NCI-H82 treated with DMSO at 0.1 percent for 48 hours (cell line): ENCODE measurements around the gene AAR2.
A peak's percentile ranks its signal among the peaks of the same experiment; 100 is the strongest.

ENCODE experiments used
- DNase-seq: peaks from one replicate; lab custom pipeline; 2025; ENCODE audit not compliant: unreplicated experiment; lab: John Stamatoyannopoulos, UW

AAR2 gene

DNA sequence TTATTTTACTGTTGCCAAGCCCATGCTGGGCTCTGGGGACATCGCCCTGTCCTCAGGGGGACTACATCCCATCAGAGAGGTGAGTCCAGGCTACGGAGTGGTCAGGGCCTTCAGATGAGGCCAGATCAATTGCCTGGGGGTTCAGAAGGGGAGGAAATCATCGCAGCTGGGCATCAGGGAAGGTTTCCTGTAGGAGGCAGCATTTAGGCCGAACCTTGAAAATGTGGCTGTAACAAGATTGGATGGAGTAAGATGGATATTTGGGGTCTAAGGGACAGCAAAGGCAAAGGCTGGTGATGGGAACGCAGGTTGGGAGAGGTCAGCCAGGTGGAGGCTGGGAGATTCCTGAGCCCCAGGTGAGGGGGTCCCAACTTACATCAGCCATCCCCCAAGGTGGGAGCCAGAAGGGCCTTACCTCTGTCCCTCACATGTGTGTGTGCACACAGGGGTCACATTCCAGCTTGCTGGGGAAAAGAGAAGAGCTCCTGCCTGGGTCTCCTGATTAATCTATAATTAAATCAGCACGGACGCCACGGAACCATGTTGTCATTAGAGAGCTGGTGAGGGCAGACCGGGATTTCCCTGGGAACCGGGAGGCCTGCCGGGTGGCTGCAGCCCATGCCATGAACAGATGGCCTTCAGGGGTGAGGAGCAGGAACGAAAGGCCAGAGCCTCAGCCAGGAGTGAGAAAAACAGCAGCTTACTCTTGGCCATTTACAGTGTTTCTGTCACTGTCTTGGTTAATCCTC lies 39.3 kb downstream of the AAR2 start:
- DNase-seq: peak; percentile 14

DNA sequence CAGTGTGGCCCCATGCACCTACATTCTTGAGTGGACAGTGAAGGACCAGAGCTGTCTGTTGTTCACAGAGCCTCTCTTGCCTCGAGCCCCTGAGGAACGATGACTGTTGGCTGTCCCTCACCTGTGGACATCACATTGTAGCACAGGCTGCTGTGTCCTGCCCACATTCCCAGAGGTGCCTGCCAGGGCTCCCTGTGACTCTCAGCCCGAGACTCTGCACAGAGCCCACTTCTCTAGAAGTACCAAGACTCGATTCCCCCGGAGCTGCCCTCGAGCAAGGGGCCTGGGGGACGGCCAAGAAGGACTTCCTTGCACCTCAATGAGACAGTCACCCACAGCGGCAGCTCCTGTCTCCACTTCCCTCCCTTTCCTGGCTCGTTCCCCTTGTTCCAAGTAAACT lies 41.3 kb downstream of the AAR2 start:
- DNase-seq: no peak

DNA sequence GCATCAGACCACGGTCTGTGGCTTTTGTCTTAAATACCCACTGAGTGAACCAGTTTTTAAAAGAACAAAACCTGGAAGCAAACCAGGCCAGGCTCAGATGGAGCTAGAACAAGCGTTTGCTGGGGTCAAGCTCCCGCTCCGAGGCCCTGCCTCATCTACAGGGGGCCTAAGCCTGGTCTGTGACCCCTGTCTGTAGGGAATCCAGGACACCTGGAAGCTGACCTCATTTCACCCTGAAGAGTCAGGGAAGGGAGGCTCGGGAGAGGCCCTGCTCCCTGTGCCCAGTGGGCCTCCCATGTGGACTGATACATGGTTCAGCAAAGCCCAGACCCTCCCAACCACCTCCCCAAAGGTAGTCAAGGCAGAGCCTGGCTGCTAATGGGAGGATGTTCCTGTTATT lies 43.1 kb downstream of the AAR2 start:
- no peak for DNase-seq

DNA sequence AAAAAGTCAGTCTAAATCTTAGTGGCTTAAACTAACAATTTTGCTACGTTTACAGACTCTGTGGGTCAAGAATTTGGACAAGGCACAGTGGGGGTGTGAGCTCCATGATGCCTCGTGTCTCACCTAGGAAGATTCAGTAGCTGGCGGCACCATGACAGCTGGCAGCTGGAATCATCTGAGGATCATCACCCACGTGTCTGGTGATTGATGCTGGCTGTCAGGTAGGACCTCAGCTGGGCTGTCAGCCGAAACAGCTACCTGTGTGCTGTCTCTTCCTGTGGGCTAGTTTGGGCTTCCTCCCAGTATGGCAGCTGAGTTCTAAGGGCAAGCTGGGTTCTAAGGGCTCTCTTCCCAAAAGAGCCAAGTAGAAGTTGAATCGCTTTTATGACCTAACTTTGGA lies 43.5 kb downstream of the AAR2 start:
- DNase-seq: no peak

DNA sequence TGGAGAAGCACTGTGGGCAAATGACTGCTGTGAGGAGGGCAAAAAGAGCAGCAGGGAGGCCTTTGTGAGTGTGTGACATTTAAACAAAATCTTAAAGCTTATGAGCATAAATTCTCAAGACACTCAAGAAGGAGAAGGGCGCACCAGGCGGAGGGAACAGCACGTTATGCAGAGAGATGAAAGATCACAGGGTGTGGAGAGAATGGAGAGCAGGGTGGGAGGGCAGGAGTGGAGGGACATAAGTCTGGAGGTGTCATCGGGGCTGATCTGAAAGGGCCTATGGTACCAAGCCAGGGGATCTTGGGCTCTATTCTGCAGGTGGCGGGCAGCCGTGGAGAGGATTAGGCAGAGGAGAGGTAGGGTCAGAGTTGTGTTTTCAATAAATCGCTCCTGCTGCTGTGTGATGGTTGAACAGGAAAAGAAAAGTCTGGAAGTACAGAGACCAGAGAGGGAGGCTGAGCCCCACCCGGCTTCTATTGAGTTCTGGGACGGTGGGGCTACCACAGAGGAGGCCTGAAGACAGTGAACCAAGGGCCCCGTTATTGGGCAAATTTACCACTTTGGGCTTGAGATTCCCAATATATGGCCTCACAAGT lies 45.6 kb downstream of the AAR2 start:
- no peak for DNase-seq

DNA sequence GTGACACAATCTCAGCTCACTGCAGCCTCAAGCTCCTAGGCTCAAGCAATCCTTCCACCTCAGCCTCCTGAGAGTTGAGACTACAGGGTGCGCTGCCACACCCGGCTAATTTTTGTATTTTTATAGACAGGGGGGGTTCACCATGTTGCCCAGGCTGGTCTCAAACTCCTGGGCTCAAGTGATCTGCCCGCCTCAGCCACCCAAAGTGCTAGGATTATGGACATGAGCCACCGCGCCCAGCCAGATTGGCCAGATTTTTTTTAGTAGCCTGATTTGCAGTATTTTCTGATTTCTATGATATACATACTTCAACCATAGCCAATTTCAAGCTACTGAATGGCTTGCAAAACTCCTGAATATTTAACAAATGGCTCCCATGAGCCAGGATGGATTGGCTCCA lies 48.5 kb downstream of the AAR2 start:
- no peak for DNase-seq

DNA sequence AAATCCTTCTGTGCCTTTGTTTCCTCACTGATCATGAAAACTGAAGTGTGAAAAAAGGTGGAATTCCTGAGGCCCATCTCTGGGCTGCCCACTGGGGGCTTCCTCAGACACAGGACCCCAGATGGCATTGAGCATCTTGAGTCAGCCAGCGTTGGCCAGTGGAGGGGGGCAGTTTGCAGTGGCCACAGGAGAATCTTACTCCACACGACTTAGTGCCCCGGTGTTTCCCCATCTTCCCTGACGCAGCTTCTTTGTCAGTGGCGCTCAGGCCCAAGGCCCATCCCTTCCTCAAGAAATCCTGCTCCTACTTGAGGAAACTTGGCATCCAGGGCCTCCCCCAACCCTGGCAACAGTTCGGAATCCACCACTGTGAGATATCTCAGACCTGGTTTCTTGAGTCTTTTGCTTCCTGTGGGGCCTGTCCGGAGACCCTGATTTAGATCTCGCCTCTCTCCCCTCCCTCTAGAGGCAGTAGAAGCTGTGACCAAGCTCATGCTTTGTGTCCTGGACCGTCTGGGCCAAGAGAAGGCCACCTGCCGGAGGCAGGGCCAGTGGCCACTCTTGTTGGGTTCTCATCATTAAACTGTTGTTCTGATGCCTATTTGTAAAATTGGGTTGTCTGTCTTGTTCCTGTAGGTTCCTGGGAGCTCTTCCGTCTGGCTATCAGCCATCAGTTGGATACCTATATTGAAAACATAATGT lies 49.6 kb downstream of the AAR2 start:
- no peak for DNase-seq

DNA sequence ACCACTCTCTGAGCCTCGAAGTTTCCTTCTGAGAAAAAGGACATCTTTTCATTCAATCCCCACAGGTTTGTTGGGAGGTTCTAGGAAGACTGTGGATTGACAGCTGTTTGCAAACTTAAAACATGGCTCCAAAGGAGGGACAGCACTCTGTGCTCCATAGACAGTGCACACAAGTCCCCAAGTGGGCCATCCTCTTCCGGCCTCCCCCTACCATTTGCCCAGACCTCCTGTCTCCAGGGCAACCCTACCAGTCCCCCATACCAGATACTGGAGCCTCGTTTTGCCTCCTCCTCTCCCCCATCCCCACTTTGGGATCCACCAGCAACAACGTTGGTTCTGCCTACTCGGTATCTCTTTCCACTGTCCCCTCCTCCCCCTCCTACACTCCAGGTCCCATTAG lies 61.4 kb downstream of the AAR2 start:
- no peak for DNase-seq

DNA sequence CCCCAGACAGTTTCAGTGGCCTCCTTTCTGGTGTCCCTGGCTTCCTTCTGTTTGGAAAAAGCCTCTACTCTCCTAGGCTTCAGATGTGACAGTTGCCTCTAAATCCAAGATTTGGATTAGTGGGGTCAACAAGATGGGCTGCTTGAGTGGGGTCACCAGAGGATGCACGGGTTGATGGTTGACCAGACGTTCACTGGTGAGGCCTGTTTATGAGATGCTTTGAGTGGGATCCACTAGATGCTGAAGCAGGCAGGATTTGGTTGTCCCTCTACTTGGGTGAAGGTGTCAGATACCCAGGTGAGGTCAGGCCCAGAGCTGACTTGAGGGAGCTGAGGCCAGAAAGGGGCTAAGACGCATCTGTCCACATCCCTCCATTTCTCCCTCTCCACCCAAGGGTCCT lies 61.8 kb downstream of the AAR2 start:
- DNase-seq: no peak

DNA sequence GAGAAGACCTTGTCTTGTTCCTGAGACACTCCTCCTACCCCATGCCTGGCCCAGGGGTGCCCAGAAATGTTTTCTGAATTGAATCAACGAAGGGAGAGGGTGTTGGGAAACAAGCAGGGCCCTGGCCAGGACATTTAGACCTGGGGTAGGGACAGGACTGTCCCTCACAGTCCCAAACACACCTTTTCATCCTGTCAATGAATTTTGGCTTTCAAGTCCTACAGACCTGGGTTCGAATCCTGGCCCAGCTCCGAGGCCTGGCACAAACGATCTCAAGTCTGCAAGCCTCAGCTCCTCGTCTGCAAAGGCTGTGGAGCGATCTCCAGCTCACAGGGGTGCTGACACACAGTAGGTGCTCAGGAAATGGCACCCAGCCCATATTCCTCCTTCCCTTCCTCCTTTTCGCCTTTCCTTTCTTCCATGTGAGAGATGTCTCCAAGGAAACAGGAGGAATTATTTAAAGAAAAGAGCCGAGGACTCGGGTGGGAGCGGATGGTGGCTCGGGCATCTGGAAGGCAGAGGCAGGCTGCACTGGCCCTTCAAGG lies 62.6 kb downstream of the AAR2 start:
- no peak for DNase-seq

DNA sequence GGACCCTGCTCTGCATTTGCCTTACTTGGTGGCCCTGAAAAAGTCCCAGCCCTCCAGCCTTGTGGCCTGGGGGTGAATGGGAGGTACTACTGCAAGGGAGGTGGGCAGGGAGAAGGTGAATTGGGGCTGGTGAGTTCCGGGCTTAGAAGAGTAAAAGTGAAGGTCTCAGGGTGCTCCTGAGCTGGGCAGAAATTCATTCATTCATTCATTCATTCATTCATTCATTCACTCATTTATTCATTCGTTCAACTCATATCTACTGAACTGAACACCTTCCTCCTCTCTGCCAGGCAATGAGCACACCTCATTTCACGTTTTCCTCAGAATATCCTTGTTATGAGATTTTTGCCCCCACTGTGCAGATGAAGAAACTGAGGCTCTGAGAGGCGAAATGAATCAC lies 63.2 kb downstream of the AAR2 start:
- no peak for DNase-seq

DNA sequence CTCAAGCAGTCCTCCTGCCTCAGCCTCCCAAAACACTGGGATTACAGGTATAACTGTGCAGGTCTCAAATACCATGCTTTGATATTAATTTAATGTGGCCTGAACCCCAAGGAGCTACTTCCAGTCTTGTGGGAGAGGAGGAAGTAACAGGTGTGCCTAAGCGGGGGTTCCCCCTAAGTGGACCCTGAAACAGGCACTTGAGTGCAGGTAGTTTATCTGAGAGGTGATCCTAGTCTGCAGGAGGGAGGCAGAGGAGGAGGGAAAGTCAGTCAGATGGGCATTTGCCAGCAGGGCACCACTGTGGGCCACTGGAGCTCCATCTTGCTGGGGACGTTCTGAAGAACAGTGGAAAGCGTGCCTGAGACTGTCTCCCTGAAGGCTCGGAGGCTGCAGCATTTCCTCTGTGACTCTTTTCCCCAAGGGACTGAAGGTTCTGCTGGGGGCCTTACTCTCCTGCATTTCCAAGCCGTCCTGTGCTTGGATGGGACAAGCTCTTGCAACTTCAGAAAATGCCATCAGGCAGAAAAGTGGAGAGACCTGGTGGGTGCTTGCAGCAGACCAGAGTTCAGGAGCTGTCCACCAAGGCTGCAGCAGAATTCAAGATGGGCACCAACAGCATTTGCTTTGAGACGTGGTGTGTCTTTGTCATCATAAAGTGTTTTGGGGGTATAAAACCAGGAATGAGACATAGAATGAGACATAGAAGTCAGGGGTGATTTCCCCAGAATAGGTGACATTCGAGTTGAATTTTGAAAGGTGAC lies 65.3 kb downstream of the AAR2 start:
- no peak for DNase-seq

DNA sequence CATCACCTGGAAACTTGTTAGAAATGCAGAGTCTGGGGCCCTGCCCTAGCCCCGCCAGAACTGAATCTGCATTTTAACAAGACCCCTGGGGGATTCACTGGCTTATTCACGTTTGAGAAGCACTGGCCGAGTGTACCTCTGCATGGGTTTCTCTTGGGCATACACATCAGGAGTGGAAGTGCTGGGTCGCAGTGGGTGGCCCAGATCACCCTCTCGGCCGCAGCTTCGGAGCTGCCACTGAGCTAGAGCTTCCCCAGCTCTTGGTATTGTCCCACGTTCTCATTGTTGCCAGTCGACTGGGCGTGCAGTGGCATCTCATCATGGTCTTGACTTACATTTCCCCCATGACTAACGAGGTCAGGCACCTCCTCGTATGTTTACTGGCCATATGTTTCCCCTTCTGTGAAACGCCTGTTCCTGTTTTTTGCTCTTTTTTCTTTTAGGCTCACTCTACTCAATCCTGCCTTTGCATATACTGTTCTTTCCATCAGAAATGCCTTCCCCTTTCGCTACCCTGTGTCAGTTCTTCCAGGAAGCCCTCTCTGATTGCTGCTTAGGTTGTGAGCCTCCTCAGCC lies 66.8 kb downstream of the AAR2 start:
- no peak for DNase-seq

DNA sequence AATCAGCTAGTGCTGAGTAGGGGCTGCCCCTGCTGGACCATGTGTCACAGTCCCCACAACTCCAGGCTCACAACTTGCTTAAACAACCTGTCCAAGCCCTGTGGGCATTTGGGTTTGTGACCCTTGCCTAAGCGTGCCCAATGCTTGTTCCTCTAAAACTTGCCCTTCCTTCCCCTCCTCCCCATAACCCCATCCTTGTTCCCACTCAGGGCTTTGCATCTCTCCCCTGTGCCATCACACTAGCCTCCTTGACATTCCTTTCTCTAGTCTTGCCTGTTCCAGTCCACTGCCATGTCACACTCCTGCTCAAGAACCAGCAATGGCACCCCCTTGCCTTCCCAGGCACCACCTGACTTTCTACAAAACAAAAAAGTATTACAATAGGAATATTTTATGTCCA lies 67.6 kb downstream of the AAR2 start:
- no peak for DNase-seq

DNA sequence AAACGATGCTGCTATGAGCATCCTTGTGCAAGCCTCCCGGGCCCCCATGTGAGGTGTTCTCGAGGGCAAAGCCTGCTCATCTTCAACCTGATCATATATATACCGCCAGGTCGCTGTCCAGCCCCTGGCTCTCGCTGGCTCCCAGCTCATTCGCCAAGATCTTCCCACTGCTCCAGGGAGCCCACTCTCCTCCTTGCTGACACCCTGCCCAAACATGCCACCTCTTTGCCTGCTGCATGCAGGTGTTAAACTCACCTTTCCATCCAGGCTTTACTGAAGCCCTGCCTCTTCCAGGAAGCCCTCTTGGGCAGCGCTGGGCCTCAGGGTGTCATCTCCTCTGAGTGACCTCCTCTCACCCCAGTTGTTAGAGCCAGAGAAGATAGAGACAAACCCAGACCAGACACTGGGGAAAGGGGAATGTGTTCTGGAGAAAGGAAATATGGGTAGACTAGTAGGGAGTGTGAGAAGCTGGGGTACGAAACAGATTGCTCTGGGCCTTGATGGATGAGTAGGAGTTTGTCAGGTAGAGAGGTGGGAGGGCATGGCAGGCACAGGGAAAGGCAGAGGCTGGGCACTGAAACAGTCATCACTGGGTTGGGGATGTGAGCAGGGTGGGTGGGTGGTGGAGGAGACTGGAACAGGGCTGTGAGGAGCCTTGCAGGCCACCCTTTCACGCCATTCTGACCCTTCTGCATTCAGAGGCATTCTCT lies 68.7 kb downstream of the AAR2 start:
- DNase-seq: no peak

DNA sequence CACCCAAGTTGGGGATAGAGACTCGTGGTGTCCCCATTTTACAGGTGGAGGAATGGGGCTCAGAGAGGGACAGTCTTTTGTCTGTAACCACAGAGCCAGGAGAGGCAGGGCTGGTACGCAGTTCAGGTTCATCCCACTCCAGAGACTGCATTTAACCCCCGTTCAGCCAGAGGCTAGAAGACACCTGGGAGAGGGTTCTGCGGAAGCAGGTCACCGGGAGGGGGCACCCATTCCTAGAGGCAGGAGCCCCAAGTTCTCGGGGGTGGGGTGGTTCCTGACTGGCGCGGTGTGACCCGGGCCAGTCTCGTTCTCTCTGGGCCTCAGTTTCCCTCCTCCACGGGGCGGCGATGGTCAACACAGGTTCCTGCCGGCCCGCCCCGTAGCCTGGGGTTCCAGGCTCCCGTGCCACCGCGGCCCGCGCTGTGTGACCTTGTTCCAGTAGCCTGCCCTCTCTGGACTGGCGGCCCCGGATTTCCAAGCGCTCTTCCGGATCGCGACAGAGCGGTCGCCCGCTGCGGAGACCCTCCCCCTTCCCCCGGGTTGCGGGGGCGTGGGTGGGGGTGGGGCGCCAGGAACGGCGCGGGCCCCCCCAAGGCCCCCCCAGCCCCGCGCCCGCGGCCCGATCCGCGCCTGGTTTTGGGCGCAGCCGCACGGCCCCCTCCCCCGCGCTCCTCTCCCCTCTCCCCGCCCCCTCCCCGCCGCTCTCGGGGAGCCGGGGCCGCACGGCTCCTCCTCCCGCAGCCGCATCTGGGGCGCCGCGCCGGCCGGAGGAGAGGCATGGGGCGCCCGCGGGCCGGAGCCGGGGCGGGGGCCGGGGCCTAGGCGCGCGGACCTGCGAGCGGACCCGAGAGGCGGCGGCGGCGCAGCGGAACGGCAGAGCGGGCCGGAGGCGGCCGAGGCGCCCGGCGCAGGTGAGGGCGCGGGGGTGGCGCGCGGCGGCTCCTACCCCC lies 69.6 kb downstream of the AAR2 start, which contains the start of gene DLGAP4:
TSS of gene DLGAP4 (plus strand) at position 738 of the 950 bp plus-strand sequence. CDS start 125,379 bp downstream, outside the sequence.
- DNase-seq: no peak
